GM19463 (cell line): ENCODE results near the gene SCAPER.
"Not testable (repeated sequence)": the region's sequence is repeated elsewhere in the genome, so short reads cannot be mapped to it uniquely, and the experiment has no call there.

Experiments
- ATAC-seq: cut with Tn5 transposase; IDR thresholded peaks from one replicate; pipeline ENCODE4 v1.9.1; 2021; ENCODE audit warnings: mild to moderate bottlenecking, moderate library complexity; ENCODE audit not compliant: unreplicated experiment

Gene SCAPER

GRCh38 chr15:76905855-76906254, 715 bp upstream of the SCAPER start:
- no peak for ATAC-seq

- peak; percentile 5 for ATAC-seq
These were observed 603 bp downstream of the SCAPER start for GRCh38 chr15:76904461-76905012.

- ATAC-seq, result no peak
These were observed 1.9 kb downstream of the SCAPER start for GRCh38 chr15:76903251-76903681.

GRCh38 chr15:76901965-76902364, 3.2 kb downstream of the SCAPER start:
- no peak for ATAC-seq

- not testable (repeated sequence) for ATAC-seq
These were observed 5.2 kb downstream of the SCAPER start for GRCh38 chr15:76899931-76900310.

GRCh38 chr15:76899176-76899930, 5.8 kb downstream of the SCAPER start:
- ATAC-seq, result not testable (repeated sequence)

GRCh38 chr15:76898102-76898501, 7.0 kb downstream of the SCAPER start:
- no peak for ATAC-seq

GRCh38 chr15:76894174-76894573, 11.0 kb downstream of the SCAPER start:
- ATAC-seq, result no peak

- not testable (repeated sequence) for ATAC-seq
These were observed 12.3 kb downstream of the SCAPER start for GRCh38 chr15:76892836-76893235.

GRCh38 chr15:76887280-76888141, 17.6 kb downstream of the SCAPER start:
- not testable (repeated sequence) for ATAC-seq

- ATAC-seq, result no peak
These were observed 19.9 kb downstream of the SCAPER start for GRCh38 chr15:76885212-76885611.

GRCh38 chr15:76875911-76876310, 29.2 kb downstream of the SCAPER start:
- ATAC-seq, result no peak

- ATAC-seq, result not testable (repeated sequence)
These were observed 32.1 kb downstream of the SCAPER start for GRCh38 chr15:76873066-76873465.

GRCh38 chr15:76871930-76872329, 33.2 kb downstream of the SCAPER start:
- ATAC-seq, result no peak

GRCh38 chr15:76868740-76869139, 36.4 kb downstream of the SCAPER start:
- ATAC-seq, result no peak

GRCh38 chr15:76866716-76867321, 38.3 kb downstream of the SCAPER start:
- no peak for ATAC-seq

- ATAC-seq, result no peak
These were observed 39.1 kb downstream of the SCAPER start for GRCh38 chr15:76866008-76866407.

- ATAC-seq, result no peak
These were observed 39.6 kb downstream of the SCAPER start for GRCh38 chr15:76865548-76865991.

GRCh38 chr15:76864586-76864985, 40.6 kb downstream of the SCAPER start:
- no peak for ATAC-seq

- ATAC-seq, result no peak
These were observed 41.4 kb downstream of the SCAPER start for GRCh38 chr15:76863693-76864092.

GRCh38 chr15:76863123-76863522, 42.0 kb downstream of the SCAPER start:
- ATAC-seq, result no peak
